Muscle of back (tissue), 13 donors: ENCODE data around the gene HENMT1. TPM values are rescaled to one million over a fixed set of nuclear protein-coding genes. Genes with fewer than 3 reads are reported as not detected.
"Not testable (repeated sequence)": the region's sequence is repeated elsewhere in the genome, so short reads cannot be mapped to it uniquely, and the experiment has no call there.

Source experiments
- DNase-seq, 3 donors: peaks; one replicate each; pipeline versions ENCODE4 v3.0.0 to v3.0.0-alpha.2; 2013
- long read RNA-seq, 9 donors: transcript quantifications; one replicate each; lab custom pipeline, GENCODE V29; 2026
- polyA plus RNA-seq, 10 donors: library from polyadenylated mRNA; unstranded; fragments of 120-200 nt; gene quantifications; one replicate each; pipeline ENCODE4 v1.2.1, GENCODE V29; 2013; ENCODE audit not compliant: insufficient read length in 10 of 10

The HENMT1 gene
- 10 to 100 TPM; 17.1 to 24.1 (median 19.9) TPM for polyA plus RNA-seq
- long read RNA-seq, donor 1, partial matches to known transcripts: 0 of 6 reads
- long read RNA-seq, donor 1, other reads (novel, unspliced or antisense): 0 of 6 reads
- long read RNA-seq, donor 2, transcript HENMT1-203 (8 exons, 1,696 nt): major isoform, 6 of 8 reads
- long read RNA-seq, donor 2, partial matches to known transcripts: 0 of 8 reads
- long read RNA-seq, donor 2, other reads (novel, unspliced or antisense): 0 of 8 reads
- long read RNA-seq, donor 3: 0 reads
- long read RNA-seq, donor 4, partial matches to known transcripts: 0 of 2 reads
- long read RNA-seq, donor 4, other reads (novel, unspliced or antisense): 0 of 2 reads
- long read RNA-seq, donor 5, partial matches to known transcripts: 0 of 6 reads
- long read RNA-seq, donor 5, other reads (novel, unspliced or antisense): 0 of 6 reads
- long read RNA-seq, donor 6, partial matches to known transcripts: 0 of 3 reads
- long read RNA-seq, donor 6, other reads (novel, unspliced or antisense): 0 of 3 reads
- long read RNA-seq, donor 7, transcript HENMT1-203 (8 exons, 1,696 nt): major isoform, 5 of 6 reads
- long read RNA-seq, donor 7, partial matches to known transcripts: 0 of 6 reads
- long read RNA-seq, donor 7, other reads (novel, unspliced or antisense): 0 of 6 reads
- long read RNA-seq, donor 8, partial matches to known transcripts: 0 of 6 reads
- long read RNA-seq, donor 8, other reads (novel, unspliced or antisense): 0 of 6 reads
- long read RNA-seq, donor 9: 0 reads

GRCh38 chr1:108661030-108661609, at the start of gene HENMT1:
Gene HENMT1 (minus strand): TSS chr1:108661093. CDS start chr1:108659884, 1,209 bp downstream.
- DNase-seq: peak; percentile 73 to 98 (median 82)

- DNase-seq: peak in 1 of 3 donors; percentile 37
Observed at GRCh38 chr1:108708691-108709660, 48.1 kb upstream of the HENMT1 start.

GRCh38 chr1:108706643-108707042, 45.8 kb upstream of the HENMT1 start:
- no peak for DNase-seq

DNA sequence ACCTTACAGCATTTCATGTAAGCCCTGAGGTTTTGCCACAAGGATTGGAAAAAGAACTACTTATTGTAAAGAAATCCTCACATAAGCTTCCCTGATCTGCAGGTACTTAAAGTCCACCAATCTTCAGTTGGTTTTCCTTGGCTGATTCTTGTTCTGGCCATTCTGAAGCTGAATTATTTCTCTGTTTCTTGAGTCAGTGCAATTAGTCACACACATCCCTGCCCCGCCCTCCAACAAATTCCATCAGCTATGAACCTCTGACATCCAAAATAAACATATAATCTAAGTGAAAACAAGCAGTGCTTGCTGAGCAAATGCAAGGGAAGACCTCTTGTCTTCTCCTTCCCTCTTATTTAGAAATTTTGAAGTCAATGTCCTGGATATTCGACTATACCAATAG, 43.6 kb upstream of the HENMT1 start:
- DNase-seq: no peak

GRCh38 chr1:108703939-108704338, 43.0 kb upstream of the HENMT1 start:
- DNase-seq: no peak

- not testable (repeated sequence) for DNase-seq
Observed at GRCh38 chr1:108702109-108702508, 41.2 kb upstream of the HENMT1 start.

- DNase-seq: no peak
Observed at GRCh38 chr1:108701176-108701849, 40.4 kb upstream of the HENMT1 start.

GRCh38 chr1:108699375-108700332, 38.8 kb upstream of the HENMT1 start:
- DNase-seq: no peak

DNA sequence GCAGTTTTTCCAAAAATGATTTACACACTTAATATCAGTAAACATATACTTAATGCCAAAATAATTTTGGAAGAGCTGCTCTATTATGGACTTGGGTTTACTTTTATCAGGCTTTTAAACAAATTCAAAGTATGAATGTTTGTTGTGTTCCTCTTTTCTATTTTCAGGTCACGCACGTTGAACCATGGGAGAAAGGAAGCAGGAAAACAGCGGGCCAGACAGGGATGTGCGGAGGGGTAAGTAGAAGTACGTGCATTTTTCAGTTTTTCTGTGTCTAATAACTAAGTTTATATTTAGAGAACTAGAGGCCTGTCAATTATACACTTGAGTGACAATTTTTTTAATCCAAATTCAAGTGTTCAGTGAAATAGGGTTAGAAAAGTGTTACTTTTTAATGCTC, 34.6 kb upstream of the HENMT1 start:
- DNase-seq: no peak

DNA sequence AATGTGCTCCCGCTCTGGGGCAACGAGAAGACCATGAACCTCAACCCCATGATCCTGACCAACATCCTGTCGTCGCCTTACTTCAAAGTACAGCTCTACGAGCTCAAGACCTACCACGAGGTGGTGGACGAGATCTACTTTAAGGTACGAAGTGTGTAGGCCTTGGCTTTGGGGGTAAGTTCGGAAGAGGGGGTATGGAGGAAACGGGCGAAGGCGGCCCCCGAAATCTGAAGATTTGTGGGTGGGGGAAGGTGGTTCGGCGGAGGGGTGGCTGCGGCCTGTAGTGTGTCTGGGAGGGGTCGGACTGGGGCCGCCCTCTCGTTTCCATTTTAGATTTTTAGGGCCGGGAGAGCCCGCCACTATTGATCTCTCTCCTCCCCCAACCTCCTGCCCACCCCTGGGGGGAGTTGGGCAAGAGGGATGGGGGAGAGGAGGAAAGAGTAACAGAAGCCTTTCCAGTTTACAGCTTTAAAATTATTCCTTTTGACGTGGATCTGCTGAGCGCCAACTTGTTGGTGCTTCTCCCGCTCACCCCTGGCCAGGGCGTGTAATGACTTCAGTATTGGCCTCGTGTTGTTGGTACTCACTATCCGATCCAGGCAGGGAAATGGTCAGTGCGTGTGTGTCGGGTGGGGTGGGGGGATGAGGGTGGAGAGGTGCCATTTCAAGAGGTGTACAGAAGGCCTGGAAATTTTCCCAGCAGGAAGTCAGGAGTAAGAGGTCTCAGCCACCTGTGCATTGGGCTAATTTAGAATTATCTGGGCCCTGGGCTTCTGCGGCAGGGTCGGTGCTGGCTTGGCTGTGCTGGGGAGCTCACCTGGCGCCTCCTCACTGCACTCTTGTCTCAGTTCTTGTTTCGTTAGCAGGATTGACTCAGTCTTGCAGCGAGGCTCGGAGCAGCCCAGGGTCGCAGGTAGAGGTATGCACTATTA, 32.1 kb upstream of the HENMT1 start:
- peak; percentile 65 to 82 (median 76) for DNase-seq

GRCh38 chr1:108691942-108692723, 31.2 kb upstream of the HENMT1 start, which contains the start of gene PRPF38B:
Gene PRPF38B (plus strand): TSS chr1:108692310. CDS start chr1:108692592, 282 bp downstream.
- peak; percentile 93 to 99 (median 97) for DNase-seq

GRCh38 chr1:108691128-108691941, 30.4 kb upstream of the HENMT1 start:
- DNase-seq: no peak

DNA sequence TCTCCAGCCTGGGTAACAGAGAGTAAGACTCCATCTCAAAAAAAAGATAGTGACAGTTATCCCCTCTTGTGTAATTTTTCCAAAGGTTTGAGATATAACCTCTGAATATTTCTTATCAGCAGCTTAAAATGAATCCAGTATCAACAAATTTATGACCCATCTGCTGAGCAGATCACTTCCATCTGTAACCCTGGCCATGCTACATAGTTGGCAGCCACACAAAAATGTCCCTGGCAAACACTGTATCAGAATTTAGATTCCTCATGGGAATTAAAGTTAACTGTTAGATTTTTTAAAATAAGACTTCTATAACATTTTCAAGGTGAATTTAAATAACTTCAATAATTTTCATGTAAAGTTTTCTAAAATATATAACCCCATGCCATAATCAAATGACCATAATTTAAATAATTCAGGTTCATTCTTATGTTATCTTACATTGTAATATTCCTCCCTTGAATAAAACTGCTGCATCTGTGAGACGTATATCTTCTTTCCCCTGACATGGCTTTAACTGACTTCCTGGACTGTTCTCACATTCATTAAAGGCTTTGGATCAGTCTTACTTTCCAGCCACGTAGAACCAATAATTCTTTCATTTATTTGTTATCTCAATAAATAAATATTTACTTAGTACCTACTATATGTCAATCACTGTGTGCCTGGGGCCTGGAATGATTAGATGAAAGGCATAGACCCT, 25.9 kb upstream of the HENMT1 start:
- DNase-seq: peak in 1 of 3 donors; percentile 43

GRCh38 chr1:108685529-108685928, 24.6 kb upstream of the HENMT1 start:
- no peak for DNase-seq

DNA sequence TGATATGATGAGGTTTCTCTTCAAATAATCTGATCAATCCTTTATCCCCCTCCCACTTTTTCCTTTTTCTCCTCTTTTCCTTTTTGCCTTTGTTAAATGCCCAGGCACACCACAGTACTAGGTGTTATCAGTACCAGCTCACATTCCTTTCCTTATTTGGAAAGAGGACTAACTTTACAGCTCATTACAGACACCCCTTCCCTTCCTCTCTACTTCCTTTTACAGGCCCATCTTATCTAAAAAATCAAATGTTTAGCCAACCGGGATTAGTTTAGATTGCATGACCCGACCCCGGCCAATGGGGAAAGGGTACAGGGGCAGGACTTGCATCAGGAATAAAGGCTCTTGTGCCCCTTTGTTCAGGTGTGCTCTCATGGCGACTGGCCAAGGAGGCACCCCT, 20.8 kb upstream of the HENMT1 start:
- not testable (repeated sequence) for DNase-seq
